WTC11 (cell line): ENCODE data around the gene TDRD3. TPM values are rescaled to one million over a fixed set of nuclear protein-coding genes. Genes with fewer than 3 reads are reported as not detected.
A peak's percentile ranks its signal among the peaks of the same experiment; 100 is the strongest.
"Not testable (repeated sequence)": the region's sequence is repeated elsewhere in the genome, so short reads cannot be mapped to it uniquely, and the experiment has no call there.

Experiments used
- ATAC-seq: fragments of 200-7000 bp; cut with Tn5 transposase; 2 replicates; pipeline ENCODE4 v1.10.0; 2021; ENCODE audit warnings: mild to moderate bottlenecking, moderate library complexity
- CTCF ChIA-PET: fragments of 300-600 bp; sonication (Branson Sonifier 250); formaldehyde crosslinking; loops from one replicate; lab custom pipeline; 2021; ENCODE audit warnings: antibody characterized with exemption; lab: Charles Lee
- POLR2A ChIA-PET: fragments of 350-600 bp; sonication (Branson Sonifier 250); formaldehyde crosslinking; loops from one replicate; lab custom pipeline; 2021; ENCODE audit warnings: antibody characterized with exemption; lab: Charles Lee
- DNase-seq: peaks from one replicate; pipeline ENCODE4 v3.0.0; 2021; ENCODE audit warnings: low spot score
- H3K27ac Mint-ChIP-seq: 2 replicates; pipeline ENCODE4 v1.8.0; 2021; ENCODE audit warnings: mixed read lengths
- H3K27me3 Mint-ChIP-seq: 2 replicates; pipeline ENCODE4 v1.8.0; 2021; ENCODE audit warnings: low read depth, mild to moderate bottlenecking, moderate library complexity, mixed read lengths
- H3K36me3 Mint-ChIP-seq: 2 replicates; pipeline ENCODE4 v1.8.0; 2021; ENCODE audit warnings: mixed read lengths
- H3K4me1 Mint-ChIP-seq: 2 replicates; pipeline ENCODE4 v1.8.0; 2022; ENCODE audit warnings: mixed read lengths
- H3K4me3 Mint-ChIP-seq: 2 replicates; pipeline ENCODE4 v1.8.0; 2021; ENCODE audit warnings: mild to moderate bottlenecking, moderate library complexity, mixed read lengths
- H3K9me3 Mint-ChIP-seq: 2 replicates; pipeline ENCODE4 v1.8.0; 2021; ENCODE audit warnings: mixed read lengths
- ELF4 ChIP-seq: sonication (generic); formaldehyde crosslinking; IDR thresholded peaks from 2 replicates; pipeline ENCODE4 v1.8.1; 2022; ENCODE audit warnings: low read depth, mild to moderate bottlenecking, moderate library complexity, missing genetic modification reagents
- EMX1 ChIP-seq: fragments of 250-450 bp; sonication (Bioruptor Pico); IDR thresholded peaks from 2 replicates; pipeline ENCODE4 v1.8.0; 2021; ENCODE audit warnings: mild to moderate bottlenecking
- KAT7 ChIP-seq: sonication (generic); formaldehyde crosslinking; IDR thresholded peaks from 2 replicates; pipeline ENCODE4 v1.8.1; 2023; ENCODE audit warnings: missing genetic modification reagents, mild to moderate bottlenecking, borderline replicate concordance
- NR1H2 ChIP-seq: sonication (generic); formaldehyde crosslinking; IDR thresholded peaks from 2 replicates; pipeline ENCODE4 v1.9.0; 2021; ENCODE audit warnings: mild to moderate bottlenecking, moderate library complexity, missing genetic modification reagents
- RORB ChIP-seq: fragments of 250-450 bp; sonication (Bioruptor Pico); IDR thresholded peaks from 2 replicates; pipeline ENCODE4 v1.9.0; 2021; ENCODE audit warnings: mild to moderate bottlenecking
- SMAD4 ChIP-seq: sonication (generic); formaldehyde crosslinking; IDR thresholded peaks from 2 replicates; pipeline ENCODE4 v1.8.0; 2022; ENCODE audit warnings: mild to moderate bottlenecking, missing genetic modification reagents
- SOX15 ChIP-seq: fragments of 250-450 bp; sonication (Bioruptor Pico); IDR thresholded peaks from 2 replicates; pipeline ENCODE4 v1.9.0; 2021; ENCODE audit warnings: mild to moderate bottlenecking
- ZNF121 ChIP-seq: sonication (generic); formaldehyde crosslinking; IDR thresholded peaks from 2 replicates; pipeline ENCODE4 v1.8.0; 2023; ENCODE audit warnings: missing genetic modification reagents
- ZNF317 ChIP-seq: sonication (generic); formaldehyde crosslinking; IDR thresholded peaks from 2 replicates; pipeline ENCODE4 v1.8.1; 2023; ENCODE audit warnings: low read depth, mild to moderate bottlenecking, moderate library complexity, missing genetic modification reagents, borderline replicate concordance
- total RNA-seq: library from RNA; stranded (reverse); gene quantifications from 3 replicates; pipeline ENCODE4 v1.2.3, GENCODE V29; 2021
- TF ChIP-seq, protein P1 (sequence below): sonication (generic); formaldehyde crosslinking; IDR thresholded peaks from 2 replicates; pipeline ENCODE4 v1.8.0; 2023; ENCODE audit warnings: missing genetic modification reagents, mild to moderate bottlenecking, borderline replicate concordance
- TF ChIP-seq, protein P2 (sequence below): sonication (generic); formaldehyde crosslinking; IDR thresholded peaks from 2 replicates; pipeline ENCODE4 v1.8.1; 2023; ENCODE audit warnings: mild to moderate bottlenecking, missing genetic modification reagents
- TF ChIP-seq, protein P3 (sequence below): sonication (generic); formaldehyde crosslinking; IDR thresholded peaks from 2 replicates; pipeline ENCODE4 v1.8.0; 2023; ENCODE audit warnings: missing genetic modification reagents
- TF ChIP-seq, protein P4 (sequence below): fragments of 250-450 bp; sonication (Bioruptor Pico); IDR thresholded peaks from 2 replicates; pipeline ENCODE4 v1.8.0; 2021; ENCODE audit warnings: mild to moderate bottlenecking
- TF ChIP-seq, protein P5 (sequence below): sonication (generic); formaldehyde crosslinking; IDR thresholded peaks from 2 replicates; pipeline ENCODE4 v1.8.1; 2022; ENCODE audit warnings: low read depth, missing genetic modification reagents, borderline replicate concordance
- TF ChIP-seq, protein P6 (sequence below): fragments of 250-450 bp; sonication (Bioruptor Pico); IDR thresholded peaks from 2 replicates; pipeline ENCODE4 v2.1.2; 2022; ENCODE audit warnings: mild to moderate bottlenecking, moderate library complexity

Gene TDRD3
- total RNA-seq, 1 experiment from 2014 or later: 19.5 TPM

- DNase-seq (no peak), ATAC-seq (no peak)
- ChIA-PET CTCF (no interaction called here), POLR2A (no interaction called here)
- peaks cover 41% of the 10 kb centered on the region for H3K36me3 Mint-ChIP-seq
- no peaks in the 10 kb centered on the region for H3K27me3 Mint-ChIP-seq
- H3K9me3 Mint-ChIP-seq: peaks cover 40% of the 10 kb centered on the region
- no peak overlapping the region for H3K27ac Mint-ChIP-seq
- H3K4me1 Mint-ChIP-seq: peaks cover 16% of the 10 kb centered on the region
- no peak overlapping the region for H3K4me3 Mint-ChIP-seq
- no peak for TF ChIP-seq SOX15 (CRISPR knock-in tag)
- TF ChIP-seq, protein P1, sequence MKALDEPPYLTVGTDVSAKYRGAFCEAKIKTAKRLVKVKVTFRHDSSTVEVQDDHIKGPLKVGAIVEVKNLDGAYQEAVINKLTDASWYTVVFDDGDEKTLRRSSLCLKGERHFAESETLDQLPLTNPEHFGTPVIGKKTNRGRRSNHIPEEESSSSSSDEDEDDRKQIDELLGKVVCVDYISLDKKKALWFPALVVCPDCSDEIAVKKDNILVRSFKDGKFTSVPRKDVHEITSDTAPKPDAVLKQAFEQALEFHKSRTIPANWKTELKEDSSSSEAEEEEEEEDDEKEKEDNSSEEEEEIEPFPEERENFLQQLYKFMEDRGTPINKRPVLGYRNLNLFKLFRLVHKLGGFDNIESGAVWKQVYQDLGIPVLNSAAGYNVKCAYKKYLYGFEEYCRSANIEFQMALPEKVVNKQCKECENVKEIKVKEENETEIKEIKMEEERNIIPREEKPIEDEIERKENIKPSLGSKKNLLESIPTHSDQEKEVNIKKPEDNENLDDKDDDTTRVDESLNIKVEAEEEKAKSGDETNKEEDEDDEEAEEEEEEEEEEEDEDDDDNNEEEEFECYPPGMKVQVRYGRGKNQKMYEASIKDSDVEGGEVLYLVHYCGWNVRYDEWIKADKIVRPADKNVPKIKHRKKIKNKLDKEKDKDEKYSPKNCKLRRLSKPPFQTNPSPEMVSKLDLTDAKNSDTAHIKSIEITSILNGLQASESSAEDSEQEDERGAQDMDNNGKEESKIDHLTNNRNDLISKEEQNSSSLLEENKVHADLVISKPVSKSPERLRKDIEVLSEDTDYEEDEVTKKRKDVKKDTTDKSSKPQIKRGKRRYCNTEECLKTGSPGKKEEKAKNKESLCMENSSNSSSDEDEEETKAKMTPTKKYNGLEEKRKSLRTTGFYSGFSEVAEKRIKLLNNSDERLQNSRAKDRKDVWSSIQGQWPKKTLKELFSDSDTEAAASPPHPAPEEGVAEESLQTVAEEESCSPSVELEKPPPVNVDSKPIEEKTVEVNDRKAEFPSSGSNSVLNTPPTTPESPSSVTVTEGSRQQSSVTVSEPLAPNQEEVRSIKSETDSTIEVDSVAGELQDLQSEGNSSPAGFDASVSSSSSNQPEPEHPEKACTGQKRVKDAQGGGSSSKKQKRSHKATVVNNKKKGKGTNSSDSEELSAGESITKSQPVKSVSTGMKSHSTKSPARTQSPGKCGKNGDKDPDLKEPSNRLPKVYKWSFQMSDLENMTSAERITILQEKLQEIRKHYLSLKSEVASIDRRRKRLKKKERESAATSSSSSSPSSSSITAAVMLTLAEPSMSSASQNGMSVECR: no peak
- TF ChIP-seq, protein P2, sequence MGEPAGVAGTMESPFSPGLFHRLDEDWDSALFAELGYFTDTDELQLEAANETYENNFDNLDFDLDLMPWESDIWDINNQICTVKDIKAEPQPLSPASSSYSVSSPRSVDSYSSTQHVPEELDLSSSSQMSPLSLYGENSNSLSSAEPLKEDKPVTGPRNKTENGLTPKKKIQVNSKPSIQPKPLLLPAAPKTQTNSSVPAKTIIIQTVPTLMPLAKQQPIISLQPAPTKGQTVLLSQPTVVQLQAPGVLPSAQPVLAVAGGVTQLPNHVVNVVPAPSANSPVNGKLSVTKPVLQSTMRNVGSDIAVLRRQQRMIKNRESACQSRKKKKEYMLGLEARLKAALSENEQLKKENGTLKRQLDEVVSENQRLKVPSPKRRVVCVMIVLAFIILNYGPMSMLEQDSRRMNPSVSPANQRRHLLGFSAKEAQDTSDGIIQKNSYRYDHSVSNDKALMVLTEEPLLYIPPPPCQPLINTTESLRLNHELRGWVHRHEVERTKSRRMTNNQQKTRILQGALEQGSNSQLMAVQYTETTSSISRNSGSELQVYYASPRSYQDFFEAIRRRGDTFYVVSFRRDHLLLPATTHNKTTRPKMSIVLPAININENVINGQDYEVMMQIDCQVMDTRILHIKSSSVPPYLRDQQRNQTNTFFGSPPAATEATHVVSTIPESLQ: no peak
- TF ChIP-seq, protein P3, sequence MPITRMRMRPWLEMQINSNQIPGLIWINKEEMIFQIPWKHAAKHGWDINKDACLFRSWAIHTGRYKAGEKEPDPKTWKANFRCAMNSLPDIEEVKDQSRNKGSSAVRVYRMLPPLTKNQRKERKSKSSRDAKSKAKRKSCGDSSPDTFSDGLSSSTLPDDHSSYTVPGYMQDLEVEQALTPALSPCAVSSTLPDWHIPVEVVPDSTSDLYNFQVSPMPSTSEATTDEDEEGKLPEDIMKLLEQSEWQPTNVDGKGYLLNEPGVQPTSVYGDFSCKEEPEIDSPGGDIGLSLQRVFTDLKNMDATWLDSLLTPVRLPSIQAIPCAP: no peak
- TF ChIP-seq SMAD4: no peak
- TF ChIP-seq ZNF121 (CRISPR knock-in tag): no peak
- TF ChIP-seq, all 79 proteins: peak for 0
Observed at GRCh38 chr13:60407095-60407494, 10.1 kb downstream of the TDRD3 start.

DNA sequence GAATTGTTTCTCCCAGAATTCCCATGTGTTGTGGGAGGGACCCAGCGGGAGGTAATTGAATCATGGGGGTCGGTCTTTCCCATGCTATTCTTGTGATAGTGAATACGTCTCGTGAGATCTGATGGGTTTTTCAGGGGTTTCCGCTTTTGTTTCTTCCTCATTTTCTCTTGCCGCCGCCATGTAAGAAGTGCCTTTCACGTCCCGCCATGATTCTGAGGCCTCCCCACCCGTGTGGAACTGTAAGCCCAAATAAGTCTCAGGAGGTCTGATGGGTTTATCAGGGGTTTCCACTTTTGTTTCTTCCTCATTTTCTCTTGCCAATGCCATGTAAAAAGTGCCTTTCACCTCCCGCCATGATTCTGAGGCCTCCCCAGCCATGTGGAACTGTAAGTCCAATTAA, 10.8 kb downstream of the TDRD3 start:
- H3K27me3 Mint-ChIP-seq, DNase-seq, POLR2A ChIA-PET, H3K27ac Mint-ChIP-seq, H3K4me3 Mint-ChIP-seq, ATAC-seq, CTCF ChIA-PET: not testable (repeated sequence)
- peaks cover 16% of the 10 kb centered on the region for H3K4me1 Mint-ChIP-seq
- peaks cover 40% of the 10 kb centered on the region for H3K9me3 Mint-ChIP-seq
- H3K36me3 Mint-ChIP-seq: peaks cover 41% of the 10 kb centered on the region

DNA sequence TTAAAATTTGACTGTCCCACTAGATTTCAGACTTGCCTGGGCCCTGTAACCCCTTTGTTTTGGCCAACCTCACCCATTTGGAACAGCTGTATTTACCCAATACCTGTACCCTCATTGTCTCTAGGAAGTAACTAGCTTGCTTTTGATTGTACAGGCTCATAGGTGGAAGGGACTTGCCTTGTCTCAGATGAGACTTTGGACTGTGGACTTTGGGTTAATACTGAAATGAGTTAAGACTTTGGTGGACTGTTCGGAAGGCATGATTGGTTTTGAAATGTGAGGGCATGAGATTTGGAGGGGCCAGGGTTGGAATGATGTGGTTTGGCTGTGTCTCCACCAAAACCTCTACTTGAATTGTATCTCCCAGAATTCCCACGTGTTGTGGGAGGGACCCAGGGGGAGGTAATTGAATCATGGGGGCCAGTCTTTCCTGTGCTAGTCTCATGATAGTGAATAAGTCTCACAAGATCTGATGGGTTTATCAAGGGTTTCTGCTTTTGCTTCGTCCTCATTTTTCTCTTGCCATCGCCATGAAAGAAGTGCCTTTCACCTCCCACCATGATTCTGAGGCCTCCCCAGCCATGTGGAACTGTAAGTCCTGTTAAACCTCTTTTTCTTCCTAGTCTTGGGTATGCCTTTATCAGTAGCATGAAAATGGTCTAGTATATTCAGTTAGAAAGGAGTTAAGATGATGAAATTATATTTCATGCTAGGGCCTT, 12.7 kb downstream of the TDRD3 start:
- H3K36me3 Mint-ChIP-seq: peaks cover 39% of the 10 kb centered on the region
- H3K4me3 Mint-ChIP-seq, H3K27me3 Mint-ChIP-seq, DNase-seq, ATAC-seq, CTCF ChIA-PET, H3K27ac Mint-ChIP-seq, POLR2A ChIA-PET: not testable (repeated sequence)
- H3K9me3 Mint-ChIP-seq: peaks cover 40% of the 10 kb centered on the region
- H3K4me1 Mint-ChIP-seq: peaks cover 16% of the 10 kb centered on the region

DNA sequence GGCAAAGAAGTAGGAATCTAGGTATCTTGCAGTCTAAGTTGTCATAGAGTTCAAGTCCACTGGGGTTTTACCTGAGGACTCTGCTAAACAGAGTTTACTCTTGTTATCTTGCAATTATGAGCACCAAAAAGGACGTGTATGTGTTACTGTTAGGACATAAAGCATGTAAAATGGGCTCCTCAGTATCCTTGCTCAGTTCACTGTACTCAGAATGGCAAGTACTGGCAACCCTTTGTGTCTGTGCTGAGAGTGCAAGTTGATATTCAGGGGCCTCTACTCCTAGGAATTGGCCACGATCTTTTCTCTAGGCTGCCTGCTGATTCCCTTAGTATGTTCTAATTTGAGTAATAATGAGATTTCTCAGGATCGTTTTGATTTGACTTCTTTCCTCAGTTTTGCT, 13.3 kb downstream of the TDRD3 start:
- peaks cover 16% of the 10 kb centered on the region for H3K4me1 Mint-ChIP-seq
- H3K36me3 Mint-ChIP-seq: peaks cover 38% of the 10 kb centered on the region
- ChIA-PET POLR2A (no interaction called here), CTCF (no interaction called here)
- H3K4me3 Mint-ChIP-seq: no peak overlapping the region
- no peaks in the 10 kb centered on the region for H3K27me3 Mint-ChIP-seq
- no peak overlapping the region for H3K27ac Mint-ChIP-seq
- ATAC-seq: peak; percentile 81
- DNase-seq: no peak
- peaks cover 36% of the 10 kb centered on the region for H3K9me3 Mint-ChIP-seq
- TF ChIP-seq ZNF317 (CRISPR knock-in tag): no peak
- no peak for TF ChIP-seq NR1H2 (CRISPR knock-in tag)
- no peak for TF ChIP-seq EMX1
- no peak for TF ChIP-seq KAT7 (CRISPR knock-in tag)
- TF ChIP-seq, protein P4, sequence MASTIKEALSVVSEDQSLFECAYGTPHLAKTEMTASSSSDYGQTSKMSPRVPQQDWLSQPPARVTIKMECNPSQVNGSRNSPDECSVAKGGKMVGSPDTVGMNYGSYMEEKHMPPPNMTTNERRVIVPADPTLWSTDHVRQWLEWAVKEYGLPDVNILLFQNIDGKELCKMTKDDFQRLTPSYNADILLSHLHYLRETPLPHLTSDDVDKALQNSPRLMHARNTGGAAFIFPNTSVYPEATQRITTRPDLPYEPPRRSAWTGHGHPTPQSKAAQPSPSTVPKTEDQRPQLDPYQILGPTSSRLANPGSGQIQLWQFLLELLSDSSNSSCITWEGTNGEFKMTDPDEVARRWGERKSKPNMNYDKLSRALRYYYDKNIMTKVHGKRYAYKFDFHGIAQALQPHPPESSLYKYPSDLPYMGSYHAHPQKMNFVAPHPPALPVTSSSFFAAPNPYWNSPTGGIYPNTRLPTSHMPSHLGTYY: no peak
- no peak for TF ChIP-seq RORB (CRISPR knock-in tag)
- TF ChIP-seq, protein P5, sequence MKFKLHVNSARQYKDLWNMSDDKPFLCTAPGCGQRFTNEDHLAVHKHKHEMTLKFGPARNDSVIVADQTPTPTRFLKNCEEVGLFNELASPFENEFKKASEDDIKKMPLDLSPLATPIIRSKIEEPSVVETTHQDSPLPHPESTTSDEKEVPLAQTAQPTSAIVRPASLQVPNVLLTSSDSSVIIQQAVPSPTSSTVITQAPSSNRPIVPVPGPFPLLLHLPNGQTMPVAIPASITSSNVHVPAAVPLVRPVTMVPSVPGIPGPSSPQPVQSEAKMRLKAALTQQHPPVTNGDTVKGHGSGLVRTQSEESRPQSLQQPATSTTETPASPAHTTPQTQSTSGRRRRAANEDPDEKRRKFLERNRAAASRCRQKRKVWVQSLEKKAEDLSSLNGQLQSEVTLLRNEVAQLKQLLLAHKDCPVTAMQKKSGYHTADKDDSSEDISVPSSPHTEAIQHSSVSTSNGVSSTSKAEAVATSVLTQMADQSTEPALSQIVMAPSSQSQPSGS (CRISPR knock-in tag): no peak
- TF ChIP-seq, protein P6, sequence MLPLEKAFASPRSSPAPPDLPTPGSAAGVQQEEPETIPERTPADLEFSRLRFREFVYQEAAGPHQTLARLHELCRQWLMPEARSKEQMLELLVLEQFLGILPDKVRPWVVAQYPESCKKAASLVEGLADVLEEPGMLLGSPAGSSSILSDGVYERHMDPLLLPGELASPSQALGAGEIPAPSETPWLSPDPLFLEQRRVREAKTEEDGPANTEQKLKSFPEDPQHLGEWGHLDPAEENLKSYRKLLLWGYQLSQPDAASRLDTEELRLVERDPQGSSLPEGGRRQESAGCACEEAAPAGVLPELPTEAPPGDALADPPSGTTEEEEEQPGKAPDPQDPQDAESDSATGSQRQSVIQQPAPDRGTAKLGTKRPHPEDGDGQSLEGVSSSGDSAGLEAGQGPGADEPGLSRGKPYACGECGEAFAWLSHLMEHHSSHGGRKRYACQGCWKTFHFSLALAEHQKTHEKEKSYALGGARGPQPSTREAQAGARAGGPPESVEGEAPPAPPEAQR (CRISPR knock-in tag): no peak
- TF ChIP-seq ELF4 (CRISPR knock-in tag): no peak
